ENCODE data around the gene DDB1. TPM values are rescaled to one million over a fixed set of nuclear protein-coding genes. Genes with fewer than 3 reads are reported as not detected.
A peak's percentile ranks its signal among the peaks of the same experiment; 100 is the strongest.

Gene DDB1
- total and polyA plus RNA-seq, 2 of the 13 experiments (the other 11 are each of a cell fraction or from before 2014, with no cell fraction given), result 217 to 266 TPM

GRCh38 chr11:61294717-61295595 is 37.9 kb downstream of the DDB1 start, which contains the start of gene VWCE (continued):
- TF ChIP-seq ZNF572 (CRISPR knock-in tag; IDR thresholded peaks at IDR 0.05) (no peak; the same call in 1 of the 2 replicates), FOXC1 (CRISPR knock-in tag; IDR thresholded peaks at IDR 0.05; ENCODE audit: borderline replicate concordance) (no peak), STAG1 (CRISPR knock-in tag; IDR thresholded peaks at IDR 0.05) (peak; percentile 22), THYN1 (CRISPR knock-in tag; IDR thresholded peaks at IDR 0.05; ENCODE audit: borderline replicate concordance, low read depth) (no peak), ZNF597 (CRISPR knock-in tag; IDR thresholded peaks at IDR 0.05) (no peak), ZNF580 (CRISPR knock-in tag; IDR thresholded peaks at IDR 0.05; ENCODE audit: borderline replicate concordance, low read depth) (peak; percentile 55; the same call in 1 of the 2 replicates), PCBP2 (optimal IDR thresholded peaks at IDR 0.05; ENCODE audit: low read depth, low read length, poor library complexity, severe bottlenecking) (no peak), NKX3-1 (CRISPR knock-in tag; IDR thresholded peaks at IDR 0.05) (peak; percentile 9; the same call in 1 of the 2 replicates), RARA (CRISPR knock-in tag; IDR thresholded peaks at IDR 0.05) (no peak), RBM22 (optimal IDR thresholded peaks at IDR 0.05; ENCODE audit: low read length) (no peak), NFIC (IDR thresholded peaks at IDR 0.05; ENCODE audit: low read length) (no peak), ZNF557 (CRISPR knock-in tag; IDR thresholded peaks at IDR 0.05) (no peak), HDAC2 (CRISPR knock-in tag; IDR thresholded peaks at IDR 0.05) (no peak), ZNF430 (CRISPR knock-in tag; IDR thresholded peaks at IDR 0.05) (peak; percentile 70; the same call in 1 of the 2 replicates), CAMTA2 (CRISPR knock-in tag; IDR thresholded peaks at IDR 0.05; ENCODE audit: borderline replicate concordance) (no peak), PREB (CRISPR knock-in tag; IDR thresholded peaks at IDR 0.05) (no peak), SP5 (CRISPR knock-in tag; IDR thresholded peaks at IDR 0.05; ENCODE audit: borderline replicate concordance, low read depth) (peak; percentile 51; the same call in 1 of the 2 replicates), ZBTB46 (CRISPR knock-in tag; IDR thresholded peaks at IDR 0.05; ENCODE audit: borderline replicate concordance) (no peak), MAFF (IDR thresholded peaks at IDR 0.05; ENCODE audit: low read depth, low read length) (no peak), IRF2 (CRISPR knock-in tag; IDR thresholded peaks at IDR 0.05) (peak; percentile 82)
- TF ChIP-seq, protein P1, sequence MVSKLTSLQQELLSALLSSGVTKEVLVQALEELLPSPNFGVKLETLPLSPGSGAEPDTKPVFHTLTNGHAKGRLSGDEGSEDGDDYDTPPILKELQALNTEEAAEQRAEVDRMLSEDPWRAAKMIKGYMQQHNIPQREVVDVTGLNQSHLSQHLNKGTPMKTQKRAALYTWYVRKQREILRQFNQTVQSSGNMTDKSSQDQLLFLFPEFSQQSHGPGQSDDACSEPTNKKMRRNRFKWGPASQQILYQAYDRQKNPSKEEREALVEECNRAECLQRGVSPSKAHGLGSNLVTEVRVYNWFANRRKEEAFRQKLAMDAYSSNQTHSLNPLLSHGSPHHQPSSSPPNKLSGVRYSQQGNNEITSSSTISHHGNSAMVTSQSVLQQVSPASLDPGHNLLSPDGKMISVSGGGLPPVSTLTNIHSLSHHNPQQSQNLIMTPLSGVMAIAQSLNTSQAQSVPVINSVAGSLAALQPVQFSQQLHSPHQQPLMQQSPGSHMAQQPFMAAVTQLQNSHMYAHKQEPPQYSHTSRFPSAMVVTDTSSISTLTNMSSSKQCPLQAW (CRISPR knock-in tag; IDR thresholded peaks at IDR 0.05), result peak; percentile 82
